Brain microvascular endothelial cell (primary cell): Measurements from ENCODE around the gene ZDHHC17.
A peak's percentile ranks its signal among the peaks of the same experiment; 100 is the strongest.

ENCODE experiments used
- DNase-seq: peaks from one replicate; pipeline ENCODE4 v3.0.0-alpha.2; 2020
- H3K27ac ChIP-seq: fragments of 250-450 bp; sonication (Bioruptor Pico); 2 replicates; pipeline ENCODE4 v1.5.1; 2020; ENCODE audit warnings: mild to moderate bottlenecking, moderate library complexity
- H3K27me3 ChIP-seq: fragments of 250-450 bp; sonication (Bioruptor Pico); replicated peaks from 2 replicates; pipeline ENCODE4 v1.5.1; 2020; ENCODE audit warnings: mild to moderate bottlenecking
- H3K36me3 ChIP-seq: fragments of 250-450 bp; sonication (Bioruptor Pico); replicated peaks from 2 replicates; pipeline ENCODE4 v1.5.1; 2020; ENCODE audit warnings: mild to moderate bottlenecking
- H3K4me3 ChIP-seq: 2 replicates; pipeline ENCODE4 v1.5.1; 2011; ENCODE audit warnings: low read depth, mild to moderate bottlenecking, control low read depth, low read length, moderate library complexity
- in situ Hi-C: cut with HindIII; loops from 2 replicates; pipeline ENCODE4 v1.10.0; 2017; ENCODE audit warnings: low sequenced_read_pairs, low pct_ligation_motif_present
- TF ChIP-seq, protein P1 (sequence below): IDR thresholded peaks from 2 replicates; pipeline ENCODE4 v1.5.1; 2011; ENCODE audit warnings: low read depth, mild to moderate bottlenecking, moderate library complexity, low read length, control low read depth, inconsistent platforms; ENCODE audit errors: missing control alignments

ZDHHC17 gene

DNA sequence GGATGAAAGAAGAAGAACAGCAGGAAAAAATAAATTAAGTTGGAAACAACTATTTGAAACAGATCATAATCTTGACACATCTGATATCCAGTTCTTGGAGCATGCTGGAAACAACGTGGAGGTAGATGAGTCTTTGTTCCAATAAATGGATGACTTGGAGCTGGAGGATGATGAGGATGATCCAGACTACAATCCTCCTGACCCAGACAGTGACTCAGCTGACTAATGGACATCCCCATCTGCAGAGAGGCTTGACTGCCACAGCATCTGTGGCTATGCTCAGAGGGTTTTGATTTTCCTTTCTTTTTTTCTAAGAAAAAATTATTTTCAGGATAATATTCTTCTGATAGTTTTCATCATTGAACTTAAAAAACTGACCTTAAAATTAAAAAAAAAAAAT, 6.2 kb upstream of the ZDHHC17 start:
- Histone ChIP-seq H3K4me3 (no peak overlapping the region), H3K36me3 (no peaks in the 10 kb centered on the region), H3K27ac (no peak overlapping the region), H3K27me3 (no peaks in the 10 kb centered on the region)
- peak; percentile 31 for DNase-seq
- in situ Hi-C loops, result no loop called here
- TF ChIP-seq, protein P1, sequence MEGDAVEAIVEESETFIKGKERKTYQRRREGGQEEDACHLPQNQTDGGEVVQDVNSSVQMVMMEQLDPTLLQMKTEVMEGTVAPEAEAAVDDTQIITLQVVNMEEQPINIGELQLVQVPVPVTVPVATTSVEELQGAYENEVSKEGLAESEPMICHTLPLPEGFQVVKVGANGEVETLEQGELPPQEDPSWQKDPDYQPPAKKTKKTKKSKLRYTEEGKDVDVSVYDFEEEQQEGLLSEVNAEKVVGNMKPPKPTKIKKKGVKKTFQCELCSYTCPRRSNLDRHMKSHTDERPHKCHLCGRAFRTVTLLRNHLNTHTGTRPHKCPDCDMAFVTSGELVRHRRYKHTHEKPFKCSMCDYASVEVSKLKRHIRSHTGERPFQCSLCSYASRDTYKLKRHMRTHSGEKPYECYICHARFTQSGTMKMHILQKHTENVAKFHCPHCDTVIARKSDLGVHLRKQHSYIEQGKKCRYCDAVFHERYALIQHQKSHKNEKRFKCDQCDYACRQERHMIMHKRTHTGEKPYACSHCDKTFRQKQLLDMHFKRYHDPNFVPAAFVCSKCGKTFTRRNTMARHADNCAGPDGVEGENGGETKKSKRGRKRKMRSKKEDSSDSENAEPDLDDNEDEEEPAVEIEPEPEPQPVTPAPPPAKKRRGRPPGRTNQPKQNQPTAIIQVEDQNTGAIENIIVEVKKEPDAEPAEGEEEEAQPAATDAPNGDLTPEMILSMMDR, result no peak

DNA sequence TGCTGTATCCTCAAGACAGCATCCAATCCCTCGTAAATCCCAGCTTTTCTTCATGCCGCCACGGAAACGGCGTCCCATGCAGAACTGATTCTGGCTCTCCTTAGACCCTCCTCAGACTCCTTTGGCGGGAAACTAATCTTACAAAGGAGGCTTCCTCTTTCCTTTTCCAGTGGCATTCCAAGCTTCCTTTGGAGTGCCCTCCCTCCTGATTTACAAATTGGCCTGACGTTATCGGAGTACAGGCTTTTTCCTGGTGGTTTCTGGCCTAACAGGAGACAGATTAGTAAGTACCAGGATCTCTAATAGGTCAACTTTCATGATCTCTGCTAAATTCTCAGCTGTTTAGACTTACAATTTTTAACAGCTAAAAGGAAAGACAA, 1.3 kb upstream of the ZDHHC17 start:
- H3K4me3 ChIP-seq, result no peak overlapping the region
- DNase-seq, result no peak
- H3K27ac ChIP-seq, result no peak overlapping the region
- TF ChIP-seq, protein P1, result no peak
- H3K27me3 ChIP-seq, result no peaks in the 10 kb centered on the region
- H3K36me3 ChIP-seq, result no peaks in the 10 kb centered on the region
- in situ Hi-C loops, result no loop called here

DNA sequence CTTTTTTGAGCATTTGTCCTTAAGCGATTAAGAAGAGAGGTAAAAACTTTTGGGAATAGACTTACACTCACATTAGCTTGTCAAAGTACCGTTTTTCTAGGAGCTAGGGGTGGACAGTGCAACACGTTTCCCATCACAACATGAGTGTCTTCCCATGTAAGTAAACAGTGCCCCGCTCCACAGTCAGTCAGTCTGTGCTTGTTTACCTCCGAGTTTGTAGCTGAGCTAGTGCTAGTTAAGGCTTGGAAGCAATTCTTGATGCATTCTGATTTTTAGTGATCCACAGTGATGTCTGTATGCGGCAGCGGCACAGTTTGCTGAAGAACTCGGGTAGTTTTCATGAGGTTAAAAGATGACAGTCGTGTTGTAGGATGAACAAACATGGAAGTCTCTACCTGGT, 941 bp downstream of the ZDHHC17 start:
- peak; percentile 6 for DNase-seq
- in situ Hi-C loops, result no loop called here
- TF ChIP-seq, protein P1, result no peak
- H3K27me3 ChIP-seq, result no peaks in the 10 kb centered on the region
- H3K4me3 ChIP-seq, result peak overlapping the region; percentile 94
- peak overlapping the region; percentile 92 for H3K27ac ChIP-seq
- no peaks in the 10 kb centered on the region for H3K36me3 ChIP-seq

DNA sequence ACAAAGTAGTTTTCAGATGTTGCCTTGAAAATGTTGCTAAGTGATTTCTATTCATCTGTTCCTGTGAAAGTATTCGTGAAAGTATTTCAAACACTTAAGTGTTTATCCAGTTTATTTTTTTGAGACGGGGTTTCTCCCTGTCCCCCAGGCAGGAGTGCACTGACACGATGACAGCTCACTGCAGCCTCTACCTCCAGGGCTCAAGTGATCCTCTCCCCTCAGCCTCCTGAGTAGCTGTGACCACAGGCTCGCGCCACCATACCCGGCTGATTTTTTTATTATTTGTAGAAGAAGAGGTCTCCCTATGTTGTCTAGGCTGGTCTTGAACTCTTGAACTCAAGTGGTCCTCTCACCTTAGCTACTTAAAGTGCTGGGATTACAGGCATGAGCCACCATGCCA, 1.7 kb downstream of the ZDHHC17 start:
- no peaks in the 10 kb centered on the region for H3K36me3 ChIP-seq
- in situ Hi-C loops, result no loop called here
- H3K27me3 ChIP-seq, result no peaks in the 10 kb centered on the region
- no peak overlapping the region for H3K27ac ChIP-seq
- TF ChIP-seq, protein P1, result no peak
- no peak overlapping the region for H3K4me3 ChIP-seq
- no peak for DNase-seq

DNA sequence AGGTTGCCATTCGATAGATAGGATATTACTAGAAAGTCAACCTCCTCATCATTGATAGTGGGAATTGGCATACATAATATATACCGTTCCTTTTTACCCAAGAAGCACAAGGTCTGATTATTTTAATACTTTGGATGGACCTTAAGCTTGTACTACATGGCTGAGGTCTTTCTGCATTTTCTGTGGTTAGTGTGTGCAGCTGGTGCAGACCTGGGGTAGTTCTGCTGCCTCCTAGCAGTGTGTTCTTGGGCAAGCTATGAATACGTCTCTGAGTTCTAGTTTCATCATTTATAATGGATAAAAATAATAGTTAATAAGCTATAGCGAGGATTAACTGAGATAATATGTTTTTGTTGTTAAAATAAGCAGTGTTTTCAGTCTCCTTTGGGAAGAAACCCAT, 2.2 kb downstream of the ZDHHC17 start:
- Histone ChIP-seq H3K27me3 (no peaks in the 10 kb centered on the region), H3K4me3 (no peak overlapping the region), H3K27ac (no peak overlapping the region), H3K36me3 (no peaks in the 10 kb centered on the region)
- TF ChIP-seq, protein P1, result no peak
- no peak for DNase-seq
- in situ Hi-C loops, result no loop called here

DNA sequence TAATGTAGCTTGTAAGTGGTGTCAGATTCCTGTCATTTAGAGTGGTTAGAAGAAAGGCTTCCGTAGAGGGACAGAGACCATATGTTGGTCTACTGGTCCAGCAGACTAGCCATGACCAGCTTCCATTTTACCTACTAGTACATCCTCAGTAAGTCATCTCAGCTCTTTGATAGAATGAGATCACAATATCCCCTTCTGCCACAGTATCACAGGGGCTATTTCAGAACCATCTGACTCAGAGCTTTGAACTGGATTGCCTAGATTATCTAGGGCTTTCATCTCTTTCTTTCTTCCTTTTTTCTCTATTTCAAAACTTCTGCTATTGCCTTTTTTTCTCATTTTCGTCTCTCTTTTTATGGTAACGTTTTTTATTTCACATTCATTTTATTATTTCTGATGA, 4.7 kb downstream of the ZDHHC17 start:
- Histone ChIP-seq H3K4me3 (no peak overlapping the region), H3K27me3 (no peaks in the 10 kb centered on the region), H3K27ac (no peak overlapping the region), H3K36me3 (no peaks in the 10 kb centered on the region)
- in situ Hi-C loops, result no loop called here
- TF ChIP-seq, protein P1, result no peak
- DNase-seq, result no peak
